ENCODE measurements around the gene NUP93. TPM values are rescaled to one million over a fixed set of nuclear protein-coding genes. Genes with fewer than 3 reads are reported as not detected.

NUP93 gene
- total RNA-seq, 1 experiment from 2014 or later, result 144 TPM

DNA sequence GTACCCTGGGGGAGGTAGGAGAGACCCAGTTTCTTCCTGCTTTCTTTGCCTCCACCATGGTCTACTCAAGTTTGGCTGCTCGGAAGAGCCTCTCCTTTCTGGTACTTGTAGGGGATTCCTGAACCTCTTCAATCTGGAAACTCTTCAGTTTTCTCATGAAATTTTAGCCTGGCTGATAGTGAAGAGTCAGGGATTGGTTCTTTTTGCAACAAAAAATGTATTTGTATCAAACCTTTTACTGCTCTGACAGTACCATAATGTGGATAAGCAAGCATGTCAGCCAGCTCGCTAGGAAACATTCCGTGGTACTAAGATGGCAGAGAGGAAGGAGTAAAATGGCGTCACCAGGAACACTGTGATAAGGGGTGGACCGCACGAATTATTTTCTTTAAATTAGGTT lies 55.4 kb downstream of the NUP93 start:
- Histone ChIP-seq H3K9me2 (ENCODE audit: insufficient read depth) (no peaks in the 10 kb centered on the region), H3K4me3 (replicated peaks in 1 of 2; ENCODE audit: low read depth in 1 of 2, low read length in 2 of 2) (no peak overlapping the region), H4K20me1 (ENCODE audit: insufficient read depth) (peaks cover 6% of the 10 kb centered on the region; the same call in 1 of the 2 replicates), H3K4me2 (ENCODE audit: low read length) (no peak overlapping the region), H2AFZ (ENCODE audit: low read depth, low read length, poor library complexity, severe bottlenecking) (no peak overlapping the region), H3K79me2 (ENCODE audit: insufficient read depth, low read length) (peaks cover 52% of the 10 kb centered on the region), H3K4me1 (ENCODE audit: control insufficient read depth in 1 of 2, insufficient read depth in 2 of 2, low read length in 2 of 2) (no peaks in the 10 kb centered on the region), H3K36me3 (ENCODE audit: control insufficient read depth in 1 of 2, insufficient read depth in 2 of 2, low read length in 2 of 2) (no peaks in the 10 kb centered on the region), H3K9me3 (ENCODE audit: control insufficient read depth in 1 of 2, insufficient read depth in 1 of 2, low read depth in 1 of 2, low read length in 2 of 2) (no peaks in the 10 kb centered on the region), H3K9ac (ENCODE audit: low read length) (no peak overlapping the region), H3K27me3 (ENCODE audit: insufficient read depth, low read length) (no peaks in the 10 kb centered on the region), H3K27ac (ENCODE audit: low read depth, low read length) (no peak overlapping the region)
- no peak for DNase-seq (ENCODE audit: low read depth, low spot score)
- CTCF ChIA-PET, result no interaction called here
- no TSS peak for BruUV-seq (replicated peaks)
- no peak for ATAC-seq
- TF ChIP-seq YY1 (IDR thresholded peaks at IDR 0.05; ENCODE audit: extremely low read depth, insufficient replicate concordance, low read depth, low read length) (no peak), REST (IDR thresholded peaks at IDR 0.05; ENCODE audit: low read depth) (no peak), ZFX (IDR thresholded peaks at IDR 0.05) (no peak), CBX3 (IDR thresholded peaks at IDR 0.05; ENCODE audit: low read depth) (no peak)
- POLR2A ChIA-PET, result no interaction called here
- RAD21 ChIA-PET (ENCODE audit: low non-redundant PET in 1 of 2, low total read pairs in 2 of 2, uncharacterized antibody in 2 of 2, unreplicated experiment in 2 of 2), result no interaction called here
- intact Hi-C loops (cut with micrococcal nuclease), result no loop called here

- no peak overlapping the region for H3K4me2 ChIP-seq (ENCODE audit: low read length)
- peaks cover 62% of the 10 kb centered on the region for H3K79me2 ChIP-seq (ENCODE audit: insufficient read depth, low read length)
- no peak for ATAC-seq
- BruUV-seq (replicated peaks), result no TSS peak
- no peaks in the 10 kb centered on the region for H3K27me3 ChIP-seq (ENCODE audit: insufficient read depth, low read length)
- TF ChIP-seq, protein P1, sequence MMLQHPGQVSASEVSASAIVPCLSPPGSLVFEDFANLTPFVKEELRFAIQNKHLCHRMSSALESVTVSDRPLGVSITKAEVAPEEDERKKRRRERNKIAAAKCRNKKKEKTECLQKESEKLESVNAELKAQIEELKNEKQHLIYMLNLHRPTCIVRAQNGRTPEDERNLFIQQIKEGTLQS (IDR thresholded peaks at IDR 0.05), result no peak
- no peak for TF ChIP-seq JUND (IDR thresholded peaks at IDR 0.05)
- no peak for TF ChIP-seq YY1 (IDR thresholded peaks at IDR 0.05; ENCODE audit: extremely low read depth, insufficient replicate concordance, low read depth, low read length)
- TF ChIP-seq SP1 (IDR thresholded peaks at IDR 0.05; ENCODE audit: low read depth), result no peak
- TF ChIP-seq SRF (IDR thresholded peaks at IDR 0.05; ENCODE audit: low read depth), result no peak
- no peak for TF ChIP-seq CEBPB (IDR thresholded peaks at IDR 0.05; ENCODE audit: low read depth)
- no peak for TF ChIP-seq TCF7L2 (IDR thresholded peaks at IDR 0.05; ENCODE audit: borderline replicate concordance, extremely low read depth, insufficient read depth, insufficient read length)
- no peak for TF ChIP-seq SIN3A (IDR thresholded peaks at IDR 0.05; ENCODE audit: low read depth)
- TF ChIP-seq ELF1 (IDR thresholded peaks at IDR 0.05; ENCODE audit: borderline replicate concordance, low read depth), result no peak
- no peak for TF ChIP-seq EZH2phosphoT487 (IDR thresholded peaks at IDR 0.05; ENCODE audit: borderline replicate concordance)
- no peak for TF ChIP-seq ZFX (IDR thresholded peaks at IDR 0.05)
- TF ChIP-seq ZNF274 (IDR thresholded peaks at IDR 0.05; ENCODE audit: low read depth, low read length), result no peak
- no peak for TF ChIP-seq POLR2AphosphoS5 (IDR thresholded peaks at IDR 0.05; ENCODE audit: low read depth, low read length)
- TF ChIP-seq CBX3 (IDR thresholded peaks at IDR 0.05; ENCODE audit: low read depth), result no peak
- no peak for TF ChIP-seq RAD21 (IDR thresholded peaks at IDR 0.05; ENCODE audit: low read depth)
- no peak for TF ChIP-seq EZH2 (IDR thresholded peaks at IDR 0.05)
- TF ChIP-seq EGR1 (IDR thresholded peaks at IDR 0.05; ENCODE audit: low read depth), result no peak
- no peak for TF ChIP-seq MAX (IDR thresholded peaks at IDR 0.05)
- no peaks in the 10 kb centered on the region for H3K9me3 ChIP-seq (ENCODE audit: control insufficient read depth in 1 of 2, insufficient read depth in 1 of 2, low read depth in 1 of 2, low read length in 2 of 2)
- H2AFZ ChIP-seq (ENCODE audit: low read depth, low read length, poor library complexity, severe bottlenecking), result no peak overlapping the region
- no peak for DNase-seq (ENCODE audit: low read depth, low spot score)
- intact Hi-C loops (cut with micrococcal nuclease), result no loop called here
- ChIA-PET POLR2A (interaction anchor here (0.8 kb wide), 1 partner anchor 9 kb away, joined by 3 read pairs; no protein-coding TSS in a partner anchor), CTCF (no interaction called here), RAD21 (ENCODE audit: low non-redundant PET in 1 of 2, low total read pairs in 2 of 2, uncharacterized antibody in 2 of 2, unreplicated experiment in 2 of 2) (no interaction called here)
- H3K9me2 ChIP-seq (ENCODE audit: insufficient read depth), result no peaks in the 10 kb centered on the region
- H3K27ac ChIP-seq (ENCODE audit: low read depth, low read length), result no peak overlapping the region
- H3K4me3 ChIP-seq (replicated peaks in 1 of 2; ENCODE audit: low read depth in 1 of 2, low read length in 2 of 2), result no peak overlapping the region
- no peak overlapping the region for H3K9ac ChIP-seq (ENCODE audit: low read length)
- H4K20me1 ChIP-seq (ENCODE audit: insufficient read depth), result peaks cover 6% of the 10 kb centered on the region; the same call in 1 of the 2 replicates
- H3K36me3 ChIP-seq (ENCODE audit: control insufficient read depth in 1 of 2, insufficient read depth in 2 of 2, low read length in 2 of 2), result no peaks in the 10 kb centered on the region
- H3K4me1 ChIP-seq (ENCODE audit: control insufficient read depth in 1 of 2, insufficient read depth in 2 of 2, low read length in 2 of 2), result no peaks in the 10 kb centered on the region
Measured at GRCh38 chr16:56787167-56787566, 57.2 kb downstream of the NUP93 start.

Data from HCT116 (cell line).